Measurements from ENCODE around the gene SNAI3.

GRCh38 chr16:88650749-88651275 is 35.5 kb downstream of the SNAI3 start, which contains the start of gene CYBA:
- TF ChIP-seq CTCF (IDR thresholded peaks at IDR 0.05 in 4 of 5, conservative IDR thresholded peaks at IDR 0.05 in 1 of 5) (no peak), POLR2A (IDR thresholded peaks at IDR 0.05) (no peak)

Data from gastrocnemius medialis (tissue), 4 donors.